ENCODE data around the gene GPC2. TPM values are rescaled to one million over a fixed set of nuclear protein-coding genes. Genes with fewer than 3 reads are reported as not detected.

The GPC2 gene
- total RNA-seq, 1 experiment from 2014 or later = 45.2 TPM

- Mint-ChIP-seq H3K4me1 (peaks cover 12 to 21% of the 10 kb centered on the region in 2 experiments), H3K27me3 (ENCODE audit: low read depth) (no peaks in the 10 kb centered on the region; the same call in 1 of the 2 replicates), H3K4me3 (no peak overlapping the region; a peak in 1 of 5 replicates), H3K36me3 (ENCODE audit: insufficient read depth in 1 of 3, low read depth in 3 of 3) (peaks cover 6 to 14% (median 9%) of the 10 kb centered on the region in 3 experiments; a peak in 4 of 7 replicates), H3K9me3 (no peaks in the 10 kb centered on the region), H3K27ac (peak overlapping the region in 1 of 3 experiments; percentile 85; a peak in 2 of 7 replicates)
- H2BK15ac ChIP-seq (ENCODE audit: low read depth, low read length) = no peak overlapping the region
- DNase-seq = no peak
- no peaks in the 10 kb centered on the region for H3K4me1 ChIP-seq (ENCODE audit: insufficient read depth, low read length)
- no peak overlapping the region for H4K91ac ChIP-seq (ENCODE audit: insufficient read length, low read depth, low read length)
- H3K14ac ChIP-seq (ENCODE audit: insufficient read depth, low read length) = no peak overlapping the region; the same call in 1 of the 2 replicates
- H3K79me1 ChIP-seq (ENCODE audit: insufficient read depth, low read depth, low read length, poor library complexity, severe bottlenecking) = no peaks in the 10 kb centered on the region
- no peak overlapping the region for H2BK120ac ChIP-seq (ENCODE audit: low read depth, low read length, poor library complexity, severe bottlenecking)
- no peak overlapping the region for H3K18ac ChIP-seq (ENCODE audit: insufficient read length, low read depth, low read length)
- H4K8ac ChIP-seq (replicated peaks; ENCODE audit: insufficient read length, low read depth, low read length) = no peak overlapping the region
- no peaks in the 10 kb centered on the region for H4K20me1 ChIP-seq (ENCODE audit: control insufficient read depth, insufficient read depth, insufficient read length)
- WGBS (ENCODE audit: extremely low coverage, insufficient read length, low lambda C conversion rate) = no CpG with 5 or more reads among the region's 13 CpGs
- H2BK20ac ChIP-seq (ENCODE audit: low read depth, low read length, poor library complexity, severe bottlenecking) = no peak overlapping the region
- H3K9me3 ChIP-seq (ENCODE audit: control insufficient read depth, low read depth, low read length) = no peaks in the 10 kb centered on the region
- no peak overlapping the region for H3K4me2 ChIP-seq (ENCODE audit: insufficient read depth, insufficient read length, low read length)
- no peak overlapping the region for H3K27ac ChIP-seq (ENCODE audit: insufficient read length, low read depth, low read length)
- no peak overlapping the region for H2BK12ac ChIP-seq (ENCODE audit: insufficient read length, low read depth, low read length)
- no peak overlapping the region for H3K9ac ChIP-seq (ENCODE audit: extremely low read depth, insufficient read length, low read length)
- H3T11ph ChIP-seq (ENCODE audit: low read length) = no peak overlapping the region
- no peak overlapping the region for H2AK5ac ChIP-seq (ENCODE audit: insufficient read length, low read length)
- no peak overlapping the region for H2BK5ac ChIP-seq (ENCODE audit: insufficient read length, low read length)
- no peak overlapping the region for H3K23ac ChIP-seq (ENCODE audit: insufficient read length, low read depth, low read length)
- H3K79me2 ChIP-seq (ENCODE audit: insufficient read depth, low read length) = no peaks in the 10 kb centered on the region
- H3K23me2 ChIP-seq (ENCODE audit: insufficient read length, low read depth, low read length, poor library complexity, severe bottlenecking) = peaks cover 13% of the 10 kb centered on the region
- H3K4ac ChIP-seq (ENCODE audit: low read depth, low read length) = no peak overlapping the region
- no peak overlapping the region for H2AFZ ChIP-seq (ENCODE audit: low read length)
- H3K56ac ChIP-seq (ENCODE audit: insufficient read length, low read depth, low read length) = no peak overlapping the region
- no peak for TF ChIP-seq CTCF (conservative IDR thresholded peaks at IDR 0.05)
- no peaks in the 10 kb centered on the region for H3K27me3 ChIP-seq (ENCODE audit: insufficient read depth, low read length)
- H4K5ac ChIP-seq (ENCODE audit: insufficient read length, low read depth, low read length) = no peak overlapping the region
Measured at GRCh38 chr7:100122067-100122466, 55.1 kb downstream of the GPC2 start.

Data from H9 (cell line).